Left ventricle myocardium inferior (tissue), 1 donor: ENCODE data around the gene PLXDC2. TPM values are rescaled to one million over a fixed set of nuclear protein-coding genes. Genes with fewer than 3 reads are reported as not detected.

ENCODE experiments used
- DNase-seq: peaks from one replicate; pipeline ENCODE4 v3.0.0-alpha.2; 2020
- H3K27ac ChIP-seq: fragments of 200-600 bp; replicated peaks from 2 replicates; pipeline ENCODE4 v1.8.0; 2021
- H3K27me3 ChIP-seq: fragments of 200-600 bp; 2 replicates; pipeline ENCODE4 v1.8.0; 2021; ENCODE audit warnings: low read depth
- H3K36me3 ChIP-seq: fragments of 200-600 bp; 2 replicates; pipeline ENCODE4 v1.8.0; 2021
- H3K4me1 ChIP-seq: fragments of 200-600 bp; 2 replicates; pipeline ENCODE4 v1.8.0; 2021
- H3K4me3 ChIP-seq: fragments of 200-600 bp; 2 replicates; pipeline ENCODE4 v1.8.0; 2021; ENCODE audit warnings: mild to moderate bottlenecking, moderate library complexity
- H3K9me3 ChIP-seq: fragments of 200-600 bp; replicated peaks from 2 replicates; pipeline ENCODE4 v1.8.0; 2021
- intact Hi-C: fragments of 100-400 bp; cut with micrococcal nuclease; formaldehyde crosslinking; loops from one replicate; pipeline ENCODE4 v1.11.0; 2022
- total RNA-seq: library from RNA; stranded (reverse); fragmentation: NEBNext Ultra II Directional; extraction: Animal tissue kit (Norgen Biotek cat#: 25700); gene quantifications from one replicate; pipeline ENCODE4 v1.2.1, GENCODE V29; 2021
- TF ChIP-seq, protein P1 (sequence below): fragments of 200-600 bp; IDR thresholded peaks from 2 replicates; pipeline ENCODE4 v1.8.0; 2021; ENCODE audit warnings: antibody characterized with exemption, mild to moderate bottlenecking, borderline replicate concordance
- donor health status: DM: no; HTN: yes; CAD: no; lungs with severe emphysema.

The PLXDC2 gene
- total RNA-seq, 1 donor from 2014 or later = 16.6 TPM

DNA sequence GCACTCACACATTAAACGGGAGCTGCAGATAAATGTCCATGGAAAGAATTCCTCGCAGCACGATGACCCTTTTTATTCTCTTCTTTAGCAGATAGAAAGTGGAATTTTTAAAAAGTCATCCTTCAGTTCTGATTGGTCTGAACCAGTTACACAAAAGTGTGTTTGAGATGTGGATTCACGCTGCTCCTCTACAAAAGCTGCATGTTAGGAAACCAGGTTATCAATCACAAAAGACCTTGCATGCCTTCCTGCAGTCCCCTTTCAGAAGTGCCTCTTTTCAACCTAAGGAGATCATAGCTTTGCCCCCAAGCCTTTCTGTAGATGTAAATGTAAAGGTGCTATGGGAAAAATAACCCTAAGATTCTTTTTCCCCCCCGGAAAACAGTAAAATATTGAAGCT, 299.7 kb downstream of the PLXDC2 start:
- no peak overlapping the region for H3K27ac ChIP-seq
- no peak for DNase-seq
- intact Hi-C loops = no loop called here
- H3K9me3 ChIP-seq = no peaks in the 10 kb centered on the region
- no peaks in the 10 kb centered on the region for H3K36me3 ChIP-seq
- TF ChIP-seq, protein P1, sequence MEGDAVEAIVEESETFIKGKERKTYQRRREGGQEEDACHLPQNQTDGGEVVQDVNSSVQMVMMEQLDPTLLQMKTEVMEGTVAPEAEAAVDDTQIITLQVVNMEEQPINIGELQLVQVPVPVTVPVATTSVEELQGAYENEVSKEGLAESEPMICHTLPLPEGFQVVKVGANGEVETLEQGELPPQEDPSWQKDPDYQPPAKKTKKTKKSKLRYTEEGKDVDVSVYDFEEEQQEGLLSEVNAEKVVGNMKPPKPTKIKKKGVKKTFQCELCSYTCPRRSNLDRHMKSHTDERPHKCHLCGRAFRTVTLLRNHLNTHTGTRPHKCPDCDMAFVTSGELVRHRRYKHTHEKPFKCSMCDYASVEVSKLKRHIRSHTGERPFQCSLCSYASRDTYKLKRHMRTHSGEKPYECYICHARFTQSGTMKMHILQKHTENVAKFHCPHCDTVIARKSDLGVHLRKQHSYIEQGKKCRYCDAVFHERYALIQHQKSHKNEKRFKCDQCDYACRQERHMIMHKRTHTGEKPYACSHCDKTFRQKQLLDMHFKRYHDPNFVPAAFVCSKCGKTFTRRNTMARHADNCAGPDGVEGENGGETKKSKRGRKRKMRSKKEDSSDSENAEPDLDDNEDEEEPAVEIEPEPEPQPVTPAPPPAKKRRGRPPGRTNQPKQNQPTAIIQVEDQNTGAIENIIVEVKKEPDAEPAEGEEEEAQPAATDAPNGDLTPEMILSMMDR = no peak
- no peaks in the 10 kb centered on the region for H3K27me3 ChIP-seq
- H3K4me3 ChIP-seq = no peak overlapping the region
- H3K4me1 ChIP-seq = no peaks in the 10 kb centered on the region

DNA sequence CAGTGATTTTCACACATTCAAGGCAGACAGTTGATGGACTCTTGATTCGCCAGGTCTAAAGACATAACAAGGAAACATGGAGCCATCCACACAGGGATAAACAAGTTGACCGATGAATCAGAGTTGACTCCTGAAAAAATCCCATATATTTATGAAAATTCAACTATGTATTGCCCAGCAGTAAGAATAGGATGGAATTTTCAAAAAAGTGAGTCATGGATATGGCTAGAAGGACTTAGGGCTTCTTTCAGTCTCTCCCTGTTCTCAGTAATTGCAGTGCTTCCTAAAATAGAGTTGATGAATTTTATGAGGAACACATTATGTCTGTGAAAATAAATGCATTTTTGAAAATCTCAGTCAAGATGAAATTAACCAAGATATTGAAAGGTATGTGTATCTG, 301.2 kb downstream of the PLXDC2 start:
- TF ChIP-seq, protein P1 = no peak
- Histone ChIP-seq H3K4me3 (no peak overlapping the region), H3K27ac (no peak overlapping the region), H3K4me1 (no peaks in the 10 kb centered on the region), H3K9me3 (no peaks in the 10 kb centered on the region), H3K36me3 (no peaks in the 10 kb centered on the region), H3K27me3 (no peaks in the 10 kb centered on the region)
- DNase-seq = no peak
- intact Hi-C loops = no loop called here

DNA sequence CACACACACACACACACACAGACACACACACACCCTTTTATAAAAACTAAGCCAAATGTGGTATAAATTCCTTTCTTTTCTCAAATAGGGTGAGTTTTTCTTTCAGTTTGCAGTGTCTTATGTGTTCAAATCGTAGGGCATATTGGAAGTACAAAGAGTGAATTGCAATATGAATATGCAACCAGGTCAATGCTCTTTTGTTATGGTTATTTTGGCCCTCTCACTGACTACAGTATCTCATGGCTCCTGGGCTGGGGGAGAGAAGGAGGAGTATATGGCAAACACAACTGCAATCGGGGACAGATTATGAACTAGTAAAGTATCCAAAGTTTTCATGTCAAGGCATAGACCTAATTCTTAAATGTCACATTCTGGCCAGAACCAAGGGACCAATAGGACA, 301.9 kb downstream of the PLXDC2 start:
- H3K27me3 ChIP-seq = no peaks in the 10 kb centered on the region
- no peak overlapping the region for H3K27ac ChIP-seq
- no peaks in the 10 kb centered on the region for H3K36me3 ChIP-seq
- DNase-seq = no peak
- H3K4me1 ChIP-seq = no peaks in the 10 kb centered on the region
- H3K9me3 ChIP-seq = no peaks in the 10 kb centered on the region
- TF ChIP-seq, protein P1 = no peak
- intact Hi-C loops = no loop called here
- H3K4me3 ChIP-seq = no peak overlapping the region

DNA sequence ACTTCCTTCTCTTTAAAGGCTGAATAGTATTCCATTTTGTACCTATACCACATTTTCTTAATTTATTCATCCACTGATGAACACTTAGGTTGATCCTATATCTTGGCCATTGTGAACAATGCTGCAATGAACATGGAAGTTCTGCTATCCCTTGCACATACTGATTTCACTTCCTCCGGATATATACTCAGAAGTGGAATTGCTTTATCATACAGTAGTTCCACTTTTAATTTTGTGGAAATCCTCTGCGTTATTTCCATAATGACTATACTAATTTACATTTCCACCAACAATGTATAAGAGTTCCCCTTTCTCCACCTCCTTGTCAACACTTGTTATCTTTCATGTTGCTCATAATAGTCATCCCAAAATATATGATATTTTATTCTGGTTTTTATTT, 312.6 kb downstream of the PLXDC2 start:
- intact Hi-C loops = no loop called here
- peaks cover 48% of the 10 kb centered on the region for H3K9me3 ChIP-seq
- H3K27me3 ChIP-seq = no peaks in the 10 kb centered on the region
- H3K4me1 ChIP-seq = no peaks in the 10 kb centered on the region
- no peak overlapping the region for H3K27ac ChIP-seq
- TF ChIP-seq, protein P1 = no peak
- H3K36me3 ChIP-seq = no peaks in the 10 kb centered on the region
- H3K4me3 ChIP-seq = no peak overlapping the region
- no peak for DNase-seq

DNA sequence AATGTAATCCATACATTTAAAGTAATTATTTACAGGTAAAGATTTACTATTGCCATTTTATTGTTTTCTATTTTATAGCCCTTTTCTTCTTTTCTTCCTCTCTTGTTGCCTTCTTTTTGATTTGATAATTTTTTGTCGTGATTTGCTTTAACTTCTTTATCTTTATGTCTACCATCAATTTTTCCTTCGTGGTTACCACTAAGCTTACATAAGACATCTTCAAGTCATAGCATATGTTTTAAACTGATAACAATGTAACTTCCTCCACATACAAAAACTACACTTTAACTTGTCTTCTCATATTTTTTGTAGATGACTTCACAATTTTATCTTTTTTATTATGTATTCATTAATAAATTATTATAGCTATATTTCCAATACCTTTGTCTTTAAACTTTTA, 316.6 kb downstream of the PLXDC2 start:
- Histone ChIP-seq H3K4me3 (no peak overlapping the region), H3K9me3 (peaks cover 63% of the 10 kb centered on the region), H3K27ac (no peak overlapping the region), H3K27me3 (no peaks in the 10 kb centered on the region), H3K4me1 (no peaks in the 10 kb centered on the region), H3K36me3 (no peaks in the 10 kb centered on the region)
- intact Hi-C loops = no loop called here
- TF ChIP-seq, protein P1 = no peak
- DNase-seq = no peak
